Measurements from ENCODE around the gene ATP13A2. TPM values are rescaled to one million over a fixed set of nuclear protein-coding genes. Genes with fewer than 3 reads are reported as not detected.

Gene ATP13A2
- total RNA-seq, 1 donor from 2014 or later = 42.1 TPM

- no peaks in the 10 kb centered on the region for H3K9me3 ChIP-seq
- peaks cover 8% of the 10 kb centered on the region for H3K36me3 ChIP-seq
- H3K4me1 ChIP-seq = peaks cover 7% of the 10 kb centered on the region
- H3K4me3 ChIP-seq = peak overlapping the region; percentile 47
- no peaks in the 10 kb centered on the region for H3K27me3 ChIP-seq
- TF ChIP-seq CTCF (IDR thresholded peaks at IDR 0.05) = no peak
- H3K27ac ChIP-seq = peak overlapping the region; percentile 75
- ATAC-seq (no peak), DNase-seq (no peak)
- intact Hi-C loops (cut with DNase I) = no loop called here
These were observed 50.2 kb downstream of the ATP13A2 start for GRCh38 chr1:16961297-16962133.

GRCh38 chr1:16960560-16961296, 51.0 kb downstream of the ATP13A2 start:
- Histone ChIP-seq H3K4me3 (peak overlapping the region; percentile 47), H3K4me1 (peaks cover 7% of the 10 kb centered on the region), H3K36me3 (peaks cover 2% of the 10 kb centered on the region), H3K27ac (peak overlapping the region; percentile 75), H3K27me3 (no peaks in the 10 kb centered on the region), H3K9me3 (no peaks in the 10 kb centered on the region)
- DNase-seq (peak; percentile 97), ATAC-seq (peak; percentile 95)
- peak; percentile 75 for TF ChIP-seq CTCF (IDR thresholded peaks at IDR 0.05)
- intact Hi-C loops (cut with DNase I) = no loop called here

- Histone ChIP-seq H3K27me3 (no peaks in the 10 kb centered on the region), H3K9me3 (no peaks in the 10 kb centered on the region), H3K27ac (no peak overlapping the region), H3K4me1 (peaks cover 7% of the 10 kb centered on the region), H3K36me3 (no peaks in the 10 kb centered on the region), H3K4me3 (no peak overlapping the region)
- ATAC-seq (no peak), DNase-seq (no peak)
- intact Hi-C loops (cut with DNase I) = loop anchor here (10.0 kb wide), 1 partner anchor 86 kb away; no protein-coding TSS in a partner anchor
- TF ChIP-seq CTCF (IDR thresholded peaks at IDR 0.05) = no peak
These were observed 53.3 kb downstream of the ATP13A2 start for GRCh38 chr1:16958475-16958874.

- no peak overlapping the region for H3K4me3 ChIP-seq
- no peaks in the 10 kb centered on the region for H3K27me3 ChIP-seq
- DNase-seq (no peak), ATAC-seq (no peak)
- no peaks in the 10 kb centered on the region for H3K9me3 ChIP-seq
- intact Hi-C loops (cut with DNase I) = loop anchor here (10.0 kb wide), 1 partner anchor 87 kb away; no protein-coding TSS in a partner anchor
- peaks cover 7% of the 10 kb centered on the region for H3K4me1 ChIP-seq
- no peak overlapping the region for H3K27ac ChIP-seq
- H3K36me3 ChIP-seq = no peaks in the 10 kb centered on the region
- no peak for TF ChIP-seq CTCF (IDR thresholded peaks at IDR 0.05)
These were observed 54.0 kb downstream of the ATP13A2 start for GRCh38 chr1:16957731-16958130.

- Histone ChIP-seq H3K27ac (no peak overlapping the region), H3K9me3 (no peaks in the 10 kb centered on the region), H3K36me3 (no peaks in the 10 kb centered on the region), H3K4me3 (no peak overlapping the region), H3K4me1 (peaks cover 7% of the 10 kb centered on the region), H3K27me3 (no peaks in the 10 kb centered on the region)
- TF ChIP-seq CTCF (IDR thresholded peaks at IDR 0.05) = no peak
- DNase-seq (no peak), ATAC-seq (no peak)
- intact Hi-C loops (cut with DNase I) = loop anchor here (10.0 kb wide), 1 partner anchor 88 kb away; no protein-coding TSS in a partner anchor
These were observed 55.0 kb downstream of the ATP13A2 start for GRCh38 chr1:16956775-16957174.
